PFSK-1 (cell line): ENCODE data around the gene BPIFB4. TPM values are rescaled to one million over a fixed set of nuclear protein-coding genes. Genes with fewer than 3 reads are reported as not detected.

Source experiments
- FOXP2 ChIP-seq: optimal IDR thresholded peaks from 2 replicates; pipeline ENCODE3; 2011; ENCODE audit warnings: borderline replicate concordance, control low read depth, inconsistent platforms; ENCODE audit not compliant: insufficient read depth; ENCODE audit errors: extremely low read length, extremely low read depth
- POLR2AphosphoS5 ChIP-seq: IDR thresholded peaks from 2 replicates; pipeline ENCODE4 v1.6.1; 2012; ENCODE audit warnings: low read depth, mild to moderate bottlenecking, control low read depth, low read length, moderate library complexity
- SIN3A ChIP-seq: IDR thresholded peaks from 2 replicates; pipeline ENCODE4 v1.6.1; 2012; ENCODE audit warnings: mild to moderate bottlenecking, low read length, moderate library complexity, borderline replicate concordance; ENCODE audit not compliant: insufficient read depth
- TAF1 ChIP-seq: IDR thresholded peaks from 2 replicates; pipeline ENCODE4 v1.6.1; 2012; ENCODE audit warnings: low read length, control low read depth, borderline replicate concordance; ENCODE audit not compliant: insufficient read depth
- polyA plus RNA-seq: library from polyadenylated mRNA; unstranded; fragments of >200 nt; gene quantifications from one replicate; pipeline ENCODE4 v1.2.1, GENCODE V29; 2012; ENCODE audit warnings: low read depth, missing spikeins; ENCODE audit not compliant: insufficient read length
- TF ChIP-seq, protein P1 (sequence below), 2 experiments: IDR thresholded peaks; 2 replicates each; pipeline versions ENCODE4 v1.6.1 to v1.8.0; 2011 to 2012; ENCODE audit warnings: low read depth in 2 of 2, low read length in 2 of 2, control low read depth in 1 of 2, inconsistent platforms in 1 of 2, mild to moderate bottlenecking in 1 of 2, moderate library complexity in 1 of 2; ENCODE audit not compliant: insufficient read depth in 1 of 2

BPIFB4 gene
- not detected for polyA plus RNA-seq

GRCh38 chr20:33079259-33079658, at the start of gene BPIFB4:
Gene BPIFB4, plus strand, starts transcription at chr20:33079643. Its CDS starts 1,884 bp downstream, at chr20:33081527.
- TF ChIP-seq SIN3A (no peak), FOXP2 (no peak), TAF1 (no peak), POLR2AphosphoS5 (no peak)
- TF ChIP-seq, protein P1, sequence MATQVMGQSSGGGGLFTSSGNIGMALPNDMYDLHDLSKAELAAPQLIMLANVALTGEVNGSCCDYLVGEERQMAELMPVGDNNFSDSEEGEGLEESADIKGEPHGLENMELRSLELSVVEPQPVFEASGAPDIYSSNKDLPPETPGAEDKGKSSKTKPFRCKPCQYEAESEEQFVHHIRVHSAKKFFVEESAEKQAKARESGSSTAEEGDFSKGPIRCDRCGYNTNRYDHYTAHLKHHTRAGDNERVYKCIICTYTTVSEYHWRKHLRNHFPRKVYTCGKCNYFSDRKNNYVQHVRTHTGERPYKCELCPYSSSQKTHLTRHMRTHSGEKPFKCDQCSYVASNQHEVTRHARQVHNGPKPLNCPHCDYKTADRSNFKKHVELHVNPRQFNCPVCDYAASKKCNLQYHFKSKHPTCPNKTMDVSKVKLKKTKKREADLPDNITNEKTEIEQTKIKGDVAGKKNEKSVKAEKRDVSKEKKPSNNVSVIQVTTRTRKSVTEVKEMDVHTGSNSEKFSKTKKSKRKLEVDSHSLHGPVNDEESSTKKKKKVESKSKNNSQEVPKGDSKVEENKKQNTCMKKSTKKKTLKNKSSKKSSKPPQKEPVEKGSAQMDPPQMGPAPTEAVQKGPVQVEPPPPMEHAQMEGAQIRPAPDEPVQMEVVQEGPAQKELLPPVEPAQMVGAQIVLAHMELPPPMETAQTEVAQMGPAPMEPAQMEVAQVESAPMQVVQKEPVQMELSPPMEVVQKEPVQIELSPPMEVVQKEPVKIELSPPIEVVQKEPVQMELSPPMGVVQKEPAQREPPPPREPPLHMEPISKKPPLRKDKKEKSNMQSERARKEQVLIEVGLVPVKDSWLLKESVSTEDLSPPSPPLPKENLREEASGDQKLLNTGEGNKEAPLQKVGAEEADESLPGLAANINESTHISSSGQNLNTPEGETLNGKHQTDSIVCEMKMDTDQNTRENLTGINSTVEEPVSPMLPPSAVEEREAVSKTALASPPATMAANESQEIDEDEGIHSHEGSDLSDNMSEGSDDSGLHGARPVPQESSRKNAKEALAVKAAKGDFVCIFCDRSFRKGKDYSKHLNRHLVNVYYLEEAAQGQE (IDR thresholded peaks at IDR 0.05; ENCODE audit: insufficient read depth in 1 of 2, low read depth in 2 of 2, low read length in 2 of 2) = no peak

DNA sequence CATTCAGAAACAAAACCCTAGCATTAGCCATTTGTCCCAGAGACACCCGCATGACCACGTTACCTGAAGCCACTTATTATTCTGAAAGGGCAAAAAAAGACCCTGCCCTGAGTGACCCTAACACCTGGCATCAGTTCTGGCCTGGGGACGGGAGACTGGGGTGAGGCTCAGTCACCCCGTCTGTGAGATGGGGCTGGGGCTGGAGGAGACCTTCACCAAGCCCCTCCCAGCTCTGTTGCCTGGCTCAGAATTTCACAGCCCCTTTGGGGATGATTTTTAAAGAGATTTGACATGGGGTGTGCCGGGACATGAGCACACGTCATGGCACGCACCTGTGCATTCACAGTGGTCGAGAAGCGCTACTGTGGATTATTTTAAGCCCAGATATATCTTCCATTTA, 49.4 kb upstream of the BPIFB4 start:
- TF ChIP-seq POLR2AphosphoS5 = no peak
- TF ChIP-seq FOXP2 = no peak
- TF ChIP-seq, protein P1 (IDR thresholded peaks at IDR 0.05; ENCODE audit: insufficient read depth in 1 of 2, low read depth in 2 of 2, low read length in 2 of 2) = no peak
- no peak for TF ChIP-seq TAF1
- TF ChIP-seq SIN3A = no peak

DNA sequence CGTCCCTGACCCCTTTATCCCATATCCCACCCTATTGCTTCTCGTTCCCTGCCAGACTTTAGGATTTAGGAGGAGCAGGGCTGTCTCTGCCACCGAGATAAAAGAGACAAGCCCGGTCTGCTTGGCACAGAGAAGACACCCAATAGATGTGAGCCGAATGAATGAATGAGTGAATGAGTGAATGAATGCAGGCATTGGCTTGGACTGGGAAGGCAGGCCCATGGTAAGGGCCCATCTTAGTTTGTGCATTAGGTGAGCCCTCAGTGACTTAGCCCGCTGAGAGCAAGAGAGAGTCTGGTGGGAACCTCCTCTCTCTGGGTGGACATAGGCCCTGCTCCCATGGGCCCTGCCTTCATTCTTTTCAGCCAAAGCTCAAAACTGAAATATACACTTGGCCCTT, 48.9 kb upstream of the BPIFB4 start:
- no peak for TF ChIP-seq SIN3A
- no peak for TF ChIP-seq POLR2AphosphoS5
- TF ChIP-seq, protein P1 (IDR thresholded peaks at IDR 0.05; ENCODE audit: insufficient read depth in 1 of 2, low read depth in 2 of 2, low read length in 2 of 2) = no peak
- no peak for TF ChIP-seq FOXP2
- no peak for TF ChIP-seq TAF1

DNA sequence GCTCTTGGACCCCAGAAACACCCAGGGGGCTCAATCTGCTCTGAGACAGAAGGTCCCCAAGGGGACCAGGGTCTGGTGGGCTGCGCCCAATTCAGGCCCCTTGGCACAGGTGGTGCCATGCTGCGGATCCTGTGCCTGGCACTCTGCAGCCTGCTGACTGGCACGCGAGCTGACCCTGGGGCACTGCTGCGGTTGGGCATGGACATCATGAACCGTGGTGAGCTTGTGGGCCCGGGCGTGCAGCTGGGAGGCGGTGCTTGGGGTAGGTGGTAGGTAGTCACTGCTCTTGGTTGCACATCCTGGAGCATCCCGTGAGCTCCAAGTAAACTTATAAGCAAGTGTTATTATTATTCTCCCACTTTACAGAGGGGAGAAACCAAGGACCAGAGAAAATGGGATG, 47.9 kb upstream of the BPIFB4 start, which contains the start of gene BPIFB6:
BPIFB6 (plus strand) TSS at position 118 of the 400 bp plus-strand sequence; CDS start at position 118, 0 bp downstream.
- TF ChIP-seq, protein P1 (IDR thresholded peaks at IDR 0.05; ENCODE audit: insufficient read depth in 1 of 2, low read depth in 2 of 2, low read length in 2 of 2) = no peak
- TF ChIP-seq SIN3A (no peak), FOXP2 (no peak), TAF1 (no peak), POLR2AphosphoS5 (no peak)

DNA sequence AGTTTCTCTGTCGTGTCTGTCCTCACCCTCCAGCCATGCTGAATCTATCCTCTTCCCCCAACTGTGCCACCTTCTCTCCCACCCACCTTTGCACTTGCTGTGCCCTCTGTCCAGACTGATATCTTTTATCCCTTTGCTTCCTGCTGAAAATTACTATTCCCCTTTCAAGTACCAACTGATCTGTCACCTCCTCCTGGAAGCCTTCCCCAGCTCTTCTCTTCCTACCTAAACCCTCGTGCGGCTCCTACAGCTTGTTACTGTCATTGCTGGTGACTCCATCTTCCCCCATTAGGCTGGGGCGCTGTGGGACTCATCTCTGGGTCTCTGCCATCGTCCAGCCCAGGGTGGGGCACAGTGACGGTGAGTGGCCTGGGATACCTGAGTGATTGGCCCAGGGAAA, 46.9 kb upstream of the BPIFB4 start:
- TF ChIP-seq POLR2AphosphoS5 = no peak
- TF ChIP-seq SIN3A = no peak
- TF ChIP-seq, protein P1 (IDR thresholded peaks at IDR 0.05; ENCODE audit: insufficient read depth in 1 of 2, low read depth in 2 of 2, low read length in 2 of 2) = no peak
- no peak for TF ChIP-seq TAF1
- TF ChIP-seq FOXP2 = no peak
